Loucy (cell line): ENCODE results near the gene SHC4.

Source experiments
- H2AFZ ChIP-seq: fragments of 200-600 bp; sonication (generic); 2 replicates; pipeline ENCODE4 v1.6.0; 2016; ENCODE audit warnings: antibody characterized with exemption, mild to moderate bottlenecking, low read length, moderate library complexity
- H3F3A ChIP-seq: fragments of 200-600 bp; 2 replicates; pipeline ENCODE4 v1.6.0; 2016; ENCODE audit warnings: antibody characterized with exemption, low read depth, mild to moderate bottlenecking
- H3K27me3 ChIP-seq: fragments of 200-600 bp; sonication (generic); 2 replicates; pipeline ENCODE4 v1.6.1; 2014; ENCODE audit warnings: low read length, mild to moderate bottlenecking; ENCODE audit not compliant: insufficient read depth, poor library complexity, severe bottlenecking
- H3K36me3 ChIP-seq: fragments of 200-600 bp; sonication (generic); 2 replicates; pipeline ENCODE4 v1.6.1; 2016; ENCODE audit warnings: low read length; ENCODE audit not compliant: insufficient read depth
- H3K4me1 ChIP-seq: fragments of 200-600 bp; sonication (generic); 2 replicates; pipeline ENCODE4 v1.5.1; 2014; ENCODE audit warnings: low read length, mild to moderate bottlenecking; ENCODE audit not compliant: insufficient read depth, poor library complexity, severe bottlenecking
- H3K4me2 ChIP-seq: fragments of 200-600 bp; sonication (generic); 2 replicates; pipeline ENCODE4 v1.6.0; 2014; ENCODE audit warnings: antibody characterized with exemption, low read length, low read depth, mild to moderate bottlenecking; ENCODE audit not compliant: poor library complexity, severe bottlenecking
- H3K4me3 ChIP-seq: fragments of 200-600 bp; sonication (generic); 2 replicates; pipeline ENCODE4 v1.5.1; 2014; ENCODE audit warnings: low read length, mild to moderate bottlenecking, mixed read lengths; ENCODE audit not compliant: poor library complexity, severe bottlenecking
- H3K79me2 ChIP-seq: fragments of 200-600 bp; sonication (generic); 2 replicates; pipeline ENCODE4 v1.6.1; 2014; ENCODE audit warnings: low read length; ENCODE audit not compliant: insufficient read depth
- H3K9ac ChIP-seq: fragments of 200-600 bp; sonication (generic); 2 replicates; pipeline ENCODE4 v1.6.0; 2014; ENCODE audit warnings: mild to moderate bottlenecking, low read depth, low read length, moderate library complexity; ENCODE audit not compliant: poor library complexity, severe bottlenecking
- H3K9me2 ChIP-seq: fragments of 200-600 bp; sonication (generic); replicated peaks from 2 replicates; pipeline ENCODE4 v1.6.1; 2016; ENCODE audit warnings: low read depth, low read length, mixed read lengths
- H3K9me3 ChIP-seq: fragments of 200-600 bp; sonication (generic); 2 replicates; pipeline ENCODE4 v1.6.1; 2014; ENCODE audit warnings: mild to moderate bottlenecking, antibody characterized with exemption, low read length, low read depth; ENCODE audit not compliant: insufficient read depth
- H4K20me1 ChIP-seq: fragments of 200-600 bp; sonication (generic); 2 replicates; pipeline ENCODE4 v1.6.0; 2014; ENCODE audit warnings: antibody characterized with exemption, low read length, mild to moderate bottlenecking; ENCODE audit not compliant: insufficient read depth, poor library complexity, severe bottlenecking
- CTCF ChIP-seq: fragments of 200-600 bp; sonication (generic); conservative IDR thresholded peaks from 2 replicates; pipeline ENCODE4 v1.5.1; 2014; ENCODE audit warnings: mild to moderate bottlenecking, antibody characterized with exemption, low read length
- EZH2phosphoT487 ChIP-seq: fragments of 200-600 bp; IDR thresholded peaks from 2 replicates; pipeline ENCODE4 v1.6.1; 2018; ENCODE audit warnings: antibody characterized with exemption, mild to moderate bottlenecking, moderate library complexity, borderline replicate concordance

Gene SHC4

GRCh38 chr15:48781481-48782081 is 182.1 kb downstream of the SHC4 start:
- no peak overlapping the region for H3K4me3 ChIP-seq
- H3K4me1 ChIP-seq, result no peaks in the 10 kb centered on the region
- H3K4me2 ChIP-seq, result no peak overlapping the region
- H3K27me3 ChIP-seq, result no peaks in the 10 kb centered on the region
- no peak overlapping the region for H3K9ac ChIP-seq
- no peaks in the 10 kb centered on the region for H3K79me2 ChIP-seq
- H3K9me3 ChIP-seq, result no peaks in the 10 kb centered on the region
- TF ChIP-seq EZH2phosphoT487, result no peak
- TF ChIP-seq CTCF, result no peak
- no peaks in the 10 kb centered on the region for H3K9me2 ChIP-seq
- no peaks in the 10 kb centered on the region for H4K20me1 ChIP-seq
- H2AFZ ChIP-seq, result no peak overlapping the region
- peaks cover 72% of the 10 kb centered on the region; the same call in 1 of the 2 replicates for H3K36me3 ChIP-seq
- no peaks in the 10 kb centered on the region for H3F3A ChIP-seq

GRCh38 chr15:48781017-48781416 is 182.7 kb downstream of the SHC4 start:
- no peaks in the 10 kb centered on the region for H3K4me1 ChIP-seq
- H3K36me3 ChIP-seq, result peaks cover 67% of the 10 kb centered on the region; the same call in 1 of the 2 replicates
- H3K4me3 ChIP-seq, result no peak overlapping the region
- no peak overlapping the region for H3K4me2 ChIP-seq
- H3F3A ChIP-seq, result no peaks in the 10 kb centered on the region
- H3K79me2 ChIP-seq, result no peaks in the 10 kb centered on the region
- H3K9me3 ChIP-seq, result no peaks in the 10 kb centered on the region
- no peak overlapping the region for H3K9ac ChIP-seq
- TF ChIP-seq CTCF, result no peak
- no peak for TF ChIP-seq EZH2phosphoT487
- no peaks in the 10 kb centered on the region for H3K27me3 ChIP-seq
- no peaks in the 10 kb centered on the region for H3K9me2 ChIP-seq
- no peaks in the 10 kb centered on the region for H4K20me1 ChIP-seq
- no peak overlapping the region for H2AFZ ChIP-seq

GRCh38 chr15:48778331-48778730 is 185.4 kb downstream of the SHC4 start:
- Histone ChIP-seq H3K27me3 (no peaks in the 10 kb centered on the region), H3K9me3 (peaks cover 4% of the 10 kb centered on the region; the same call in 1 of the 2 replicates), H3K9me2 (no peaks in the 10 kb centered on the region), H3K4me2 (no peak overlapping the region), H2AFZ (no peak overlapping the region), H3K4me1 (no peaks in the 10 kb centered on the region), H3K79me2 (no peaks in the 10 kb centered on the region), H3F3A (no peaks in the 10 kb centered on the region), H4K20me1 (no peaks in the 10 kb centered on the region), H3K36me3 (peaks cover 70% of the 10 kb centered on the region; the same call in 1 of the 2 replicates), H3K9ac (no peak overlapping the region), H3K4me3 (no peak overlapping the region)
- TF ChIP-seq CTCF (no peak), EZH2phosphoT487 (no peak)
